Measurements from ENCODE around the gene GLTP.
"Not testable (repeated sequence)": the region's sequence is repeated elsewhere in the genome, so short reads cannot be mapped to it uniquely, and the experiment has no call there.

Gene GLTP

DNA sequence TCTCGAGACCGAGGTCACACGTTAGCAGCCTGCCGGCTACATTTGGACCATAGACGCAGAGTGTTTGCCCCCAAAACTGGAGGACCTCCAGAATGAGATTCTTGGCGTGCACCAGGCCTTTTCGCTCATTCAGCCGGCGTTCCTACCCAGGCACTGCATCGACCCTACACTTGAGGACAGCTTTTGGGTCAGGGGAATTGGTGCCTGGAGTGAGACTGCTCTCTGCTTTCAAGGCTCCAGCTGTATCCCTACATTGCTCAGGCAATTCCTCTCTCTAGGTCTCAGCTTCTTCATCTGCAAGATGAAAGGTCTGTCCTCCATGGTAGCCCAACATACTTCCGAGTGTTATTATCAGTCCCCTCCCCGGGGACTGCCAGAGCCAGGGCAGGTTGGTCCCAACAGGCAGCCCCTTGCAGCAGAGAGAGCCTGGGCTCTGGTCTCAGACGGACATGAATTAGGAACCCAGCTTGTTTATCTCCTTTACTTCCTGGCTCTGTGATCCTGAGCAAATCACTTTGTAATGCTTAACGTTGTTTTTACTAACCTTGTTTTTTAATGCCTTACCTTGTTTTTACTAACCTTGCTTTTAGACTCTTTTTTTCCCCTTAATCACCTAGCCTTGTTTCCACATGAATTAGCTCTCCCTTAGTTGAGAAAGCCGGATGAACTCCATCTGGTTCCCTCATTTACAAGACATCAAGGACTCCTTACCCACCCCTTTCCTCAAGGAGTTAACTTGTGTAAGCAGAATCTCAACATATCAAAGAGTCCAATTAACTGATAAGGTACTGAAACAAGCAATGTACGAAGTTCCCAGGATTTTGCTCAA lies 20.6 kb upstream of the GLTP start:
- DNase-seq: no peak

DNA sequence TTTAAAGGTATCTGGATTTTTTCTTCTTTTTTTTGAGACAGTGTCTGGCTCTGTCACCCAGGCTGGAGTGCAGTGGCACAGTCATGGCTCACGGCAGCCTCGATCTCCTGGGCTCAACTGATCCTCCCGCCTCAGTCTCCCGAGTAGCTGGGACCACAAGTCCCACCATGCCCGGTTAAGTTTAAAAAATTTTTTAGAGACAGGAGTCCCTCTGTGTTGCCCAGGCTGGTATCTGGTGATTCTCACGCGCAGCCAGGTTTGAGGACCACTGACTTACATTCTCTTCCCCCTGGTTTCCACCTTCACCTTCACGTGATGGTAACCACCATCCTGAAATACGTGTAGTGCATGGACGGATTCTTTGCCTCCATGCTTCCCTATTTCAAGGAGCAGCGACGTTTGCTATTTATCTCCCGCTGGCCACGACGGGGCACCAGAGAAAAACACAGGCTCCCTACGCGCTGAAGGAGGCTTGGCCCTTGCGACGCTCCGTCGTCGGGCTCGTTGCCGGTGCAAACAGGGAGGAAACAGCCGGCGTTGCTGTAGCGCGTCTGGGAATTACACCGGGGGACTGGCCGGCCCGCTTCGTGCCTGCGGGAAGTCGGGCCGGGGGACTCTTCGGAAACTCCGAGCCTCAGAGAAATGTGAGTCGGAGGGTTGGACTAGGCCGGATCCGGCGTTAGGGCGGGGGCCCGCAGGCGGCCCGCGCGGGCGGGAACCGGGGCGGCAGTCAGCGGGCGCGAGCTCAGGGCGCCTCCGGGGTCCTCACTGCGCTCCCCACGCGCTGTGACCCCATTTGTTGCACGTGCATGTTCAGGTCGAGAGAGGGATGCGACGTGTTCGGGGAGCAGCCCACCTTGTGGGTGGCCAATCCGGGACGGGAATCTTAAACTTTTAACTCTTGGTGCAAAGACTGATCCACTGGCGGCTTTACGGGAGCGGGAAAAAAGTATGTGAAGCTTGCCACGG lies 19.7 kb upstream of the GLTP start, which contains the start of gene TCHP:
Gene TCHP, plus strand, starts transcription at position 492 of the 969 bp plus-strand sequence. CDS start 2,753 bp downstream, outside the sequence.
- DNase-seq: peak; percentile 77

DNA sequence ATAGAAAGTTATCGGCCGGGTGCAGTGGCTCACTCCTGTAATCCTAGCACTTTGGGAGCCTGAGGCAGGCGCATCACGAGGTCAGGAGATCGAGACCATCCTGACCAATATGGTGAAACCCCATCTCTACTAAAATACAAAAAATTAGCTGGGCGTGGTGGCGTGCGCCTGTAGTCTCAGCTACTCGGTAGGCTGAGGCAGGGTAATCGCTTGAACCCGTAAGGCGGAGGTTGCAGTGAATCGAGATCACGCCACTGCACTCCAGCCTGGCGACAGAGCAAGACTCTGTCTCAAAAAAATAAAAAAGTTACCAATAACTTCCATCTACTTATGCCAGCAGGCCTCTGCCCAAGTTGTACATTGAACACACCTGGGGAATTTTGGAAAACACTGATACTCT lies 19.0 kb upstream of the GLTP start:
- DNase-seq: not testable (repeated sequence)

DNA sequence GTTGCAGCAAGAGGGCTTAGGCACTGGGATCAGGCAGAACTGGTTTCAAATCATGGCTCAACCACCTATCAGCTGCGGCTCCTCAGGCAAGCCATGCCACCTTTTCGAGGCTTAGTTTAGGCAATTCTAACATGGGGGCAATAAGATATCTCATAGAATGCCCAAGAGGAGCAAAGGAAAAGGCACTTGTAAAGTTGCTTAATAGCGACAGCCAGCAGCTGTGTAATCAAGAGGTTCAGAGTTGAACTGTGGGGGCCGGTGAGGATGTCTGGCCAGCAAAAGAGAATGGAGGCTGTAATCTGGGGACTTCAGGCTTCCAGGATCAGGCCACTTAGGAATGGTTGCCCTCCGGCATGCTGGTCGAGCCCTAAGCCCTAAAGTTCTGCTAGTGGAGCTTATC lies 16.7 kb upstream of the GLTP start:
- DNase-seq: no peak

DNA sequence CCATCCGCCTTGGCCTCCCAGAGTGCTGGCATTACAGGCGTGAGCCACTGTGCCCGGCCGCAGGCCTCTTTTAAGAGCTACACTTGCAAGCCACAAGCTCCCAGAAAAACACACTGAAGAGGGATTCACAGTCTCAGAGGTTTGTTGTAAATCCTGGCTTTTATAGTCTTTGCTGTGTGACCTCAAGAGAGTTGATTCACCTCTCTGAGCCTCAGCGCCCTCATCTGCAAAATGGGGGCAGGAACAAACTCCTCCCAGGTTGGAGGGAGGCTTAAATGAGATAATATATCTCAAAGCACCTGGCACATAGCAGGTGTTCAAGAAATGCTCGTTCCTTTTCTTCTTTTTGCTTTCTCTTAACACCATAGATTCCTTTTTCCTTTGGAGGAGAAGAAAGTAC lies 15.8 kb upstream of the GLTP start:
- no peak for DNase-seq

DNA sequence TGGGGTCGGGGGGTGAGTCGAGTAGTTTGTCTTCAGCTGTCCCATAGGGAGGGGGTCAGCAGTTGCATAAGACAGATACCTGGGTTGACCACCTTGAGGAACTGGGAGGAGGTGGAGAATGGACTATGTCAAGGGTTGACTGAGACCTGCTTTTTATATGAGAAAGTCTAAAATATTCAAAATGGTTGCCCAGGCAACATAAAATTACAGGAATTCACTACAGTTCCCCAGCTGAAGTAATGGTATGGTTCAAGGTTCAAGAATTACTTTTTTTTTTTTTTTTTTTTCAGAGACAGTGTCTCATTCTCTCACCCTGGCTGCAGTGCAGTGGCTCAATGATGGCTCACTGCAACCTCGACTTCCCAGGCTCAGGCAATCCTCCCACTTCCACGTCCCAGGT lies 14.6 kb upstream of the GLTP start:
- no peak for DNase-seq

DNA sequence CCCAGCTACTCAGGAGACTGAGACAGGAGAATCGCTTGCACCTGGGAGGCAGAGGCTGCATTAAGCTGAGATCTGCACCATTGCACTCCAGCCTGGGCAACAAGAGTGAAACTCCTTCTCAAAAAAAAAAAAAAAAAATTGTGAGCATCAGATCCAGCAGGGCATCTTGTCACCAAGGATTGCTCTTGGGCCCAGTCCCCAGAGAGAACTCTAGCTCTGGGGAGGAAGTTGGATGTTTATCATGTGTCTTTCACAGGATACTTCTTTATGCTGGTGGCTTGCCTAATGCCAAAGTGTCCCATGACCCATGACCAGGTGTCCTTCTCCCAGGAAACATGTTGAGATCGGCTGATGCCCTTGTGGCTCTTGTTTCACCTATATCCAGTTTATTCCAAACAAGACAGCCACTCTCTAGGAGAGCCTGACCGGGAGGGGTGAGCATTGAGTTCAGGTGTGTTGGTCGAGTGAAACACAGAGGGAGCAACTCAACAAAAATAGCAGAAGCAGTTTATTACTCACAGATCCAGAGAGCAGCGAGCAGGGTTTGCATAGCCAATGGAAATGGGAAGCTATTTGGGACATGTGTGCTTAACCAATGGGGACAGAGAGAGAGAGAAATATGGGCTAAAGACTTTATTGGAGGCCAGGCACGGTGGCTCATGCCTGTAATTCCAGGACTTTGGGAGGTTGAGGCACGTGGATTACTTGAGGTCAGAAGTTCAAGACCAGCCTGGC lies 13.1 kb upstream of the GLTP start:
- DNase-seq: no peak

DNA sequence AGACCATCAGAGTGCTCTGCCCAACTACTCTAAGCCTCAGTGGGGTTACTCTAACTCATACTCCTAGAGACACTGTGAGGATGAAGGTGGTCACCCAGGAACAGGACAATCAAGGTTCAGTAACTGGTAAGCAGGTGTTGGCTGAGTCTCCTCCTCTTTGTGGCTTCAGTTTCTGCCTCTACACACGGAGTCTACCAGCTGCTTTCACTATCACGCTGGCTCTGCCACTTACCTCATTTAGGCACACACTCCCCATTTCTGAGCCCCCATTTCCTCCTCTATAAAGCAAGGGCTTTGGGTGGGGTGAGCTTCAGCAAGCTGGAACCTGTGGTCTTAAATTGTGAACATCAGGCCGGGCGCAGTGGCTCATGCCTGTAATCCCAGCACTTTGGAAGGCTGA lies 12.4 kb upstream of the GLTP start:
- DNase-seq: no peak

DNA sequence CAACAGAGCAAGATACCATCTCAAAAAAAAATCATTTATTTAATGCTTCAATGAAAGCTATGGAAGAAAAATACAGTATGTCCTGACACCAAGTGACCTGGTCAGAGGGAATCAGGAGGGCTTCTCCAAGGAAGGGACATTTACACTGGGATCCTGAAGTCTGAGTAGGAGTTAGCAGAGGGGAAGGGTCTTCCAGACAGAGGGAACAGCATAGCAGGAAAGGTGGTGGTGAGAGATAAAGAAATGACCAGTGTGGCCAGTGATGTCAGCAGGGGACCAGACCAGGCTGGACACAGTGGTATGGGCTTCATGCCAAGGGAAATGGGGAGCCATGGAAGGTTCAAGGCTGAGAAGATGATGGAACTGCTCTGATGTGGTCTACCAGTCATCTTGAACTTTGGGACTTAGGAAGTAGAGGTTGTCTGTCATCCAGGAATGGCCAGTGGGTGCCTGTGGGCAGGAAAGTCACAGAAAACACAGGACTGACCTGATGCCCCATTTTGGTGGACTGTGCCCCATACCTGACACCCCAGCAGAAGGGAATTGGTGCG lies 11.9 kb upstream of the GLTP start:
- DNase-seq: no peak

DNA sequence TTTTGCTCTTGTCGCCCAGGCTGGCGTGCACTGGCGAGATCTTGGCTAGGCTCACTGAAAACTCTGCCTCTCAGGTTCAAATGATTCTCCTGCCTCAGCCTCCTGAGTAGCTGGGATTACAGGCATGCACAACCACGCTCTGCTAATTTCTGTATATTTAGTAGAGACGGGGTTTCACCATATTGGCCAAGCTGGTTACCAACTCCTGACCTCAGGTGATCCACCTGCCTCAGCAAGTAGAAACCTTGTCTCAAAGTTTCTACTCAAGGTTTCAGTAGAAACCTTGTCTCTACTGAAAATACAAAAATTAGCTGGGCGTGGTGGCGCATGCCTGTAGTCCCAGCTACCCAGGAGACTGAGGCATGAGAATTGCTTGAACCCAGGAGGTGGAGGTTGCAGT lies 11.4 kb upstream of the GLTP start:
- not testable (repeated sequence) for DNase-seq

DNA sequence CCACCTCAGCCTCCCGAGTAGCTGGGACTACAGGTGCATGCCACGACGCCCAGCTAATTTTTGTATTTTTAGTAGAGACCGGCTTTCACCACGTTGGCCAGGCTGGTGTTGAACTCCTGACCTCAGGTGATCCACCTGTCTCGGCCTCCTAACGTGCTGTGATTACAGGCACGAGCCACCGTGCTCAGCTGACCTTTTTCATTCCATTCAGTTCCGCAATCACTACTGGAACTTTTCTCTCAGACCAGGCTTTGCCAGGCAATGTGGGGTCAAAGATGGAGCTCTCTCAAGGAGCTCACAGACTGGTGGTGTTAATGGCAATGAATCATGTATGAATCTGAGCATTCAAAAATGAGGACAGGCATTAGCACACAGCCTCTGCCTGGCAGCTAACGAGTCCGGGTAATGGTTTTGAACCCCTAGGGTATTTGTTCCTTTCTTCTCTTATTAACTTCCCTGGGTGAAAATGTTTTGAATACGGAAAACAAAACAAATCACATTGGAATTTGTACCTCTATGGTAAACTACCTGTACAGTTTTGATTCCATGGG lies 10.4 kb upstream of the GLTP start:
- DNase-seq: no peak

DNA sequence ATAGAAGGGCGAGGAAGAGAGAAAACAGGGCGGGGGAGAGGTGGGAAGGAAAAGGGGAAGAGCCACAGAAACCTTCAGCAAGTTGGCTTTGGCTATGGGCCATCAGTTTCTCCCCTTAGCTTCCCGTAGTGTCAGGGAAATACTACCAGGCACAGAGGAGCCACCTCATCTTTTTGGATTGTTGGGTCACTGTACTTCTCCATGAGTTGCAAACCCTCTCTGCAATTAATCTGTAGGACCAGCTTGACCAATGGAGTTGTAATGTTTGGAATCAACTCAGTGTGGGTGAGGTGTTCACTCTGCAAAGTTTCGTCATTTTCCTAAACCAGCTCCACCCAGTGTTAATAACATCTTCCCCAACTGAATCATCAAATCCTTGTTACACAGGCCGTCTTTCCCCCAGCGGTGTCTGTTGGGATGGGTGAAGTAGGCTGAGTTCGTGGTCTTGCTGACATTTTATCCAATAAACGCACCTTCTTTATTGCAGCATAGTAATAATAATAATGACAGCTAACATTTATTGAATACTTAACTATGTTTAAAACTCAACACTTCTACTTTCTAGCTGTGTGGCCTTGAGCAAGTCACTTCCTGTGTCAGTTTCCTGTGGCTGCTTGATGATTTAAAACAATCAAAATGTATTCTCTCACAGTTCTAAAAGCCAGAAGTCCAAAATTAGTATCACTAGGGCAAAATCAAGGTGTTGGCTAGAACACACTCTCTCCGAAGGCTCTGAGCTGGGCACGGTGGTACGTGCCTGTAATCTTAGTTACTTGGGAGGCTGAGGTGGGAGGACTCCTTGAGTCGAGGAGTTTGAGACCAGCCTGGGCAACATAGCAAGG lies 8.1 kb upstream of the GLTP start:
- peak; percentile 25 for DNase-seq

DNA sequence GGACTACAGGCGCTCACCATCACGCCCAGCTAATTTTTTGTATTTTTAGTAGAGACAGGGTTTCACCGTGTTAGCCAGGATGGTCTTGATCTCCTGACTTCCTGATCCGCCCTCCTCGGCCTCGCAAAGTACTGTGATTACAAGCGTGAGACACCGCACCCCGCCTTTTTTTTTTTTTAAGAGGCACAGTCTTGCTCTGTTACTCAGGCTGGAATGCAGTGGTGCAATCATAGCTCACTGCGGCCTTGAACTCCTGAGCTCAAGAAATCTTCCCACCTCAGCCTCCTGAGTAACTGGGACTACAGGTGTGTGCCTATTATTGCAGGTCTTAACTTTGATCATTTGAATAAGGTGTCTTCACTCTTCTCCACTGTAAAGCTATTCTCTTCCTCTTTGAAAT lies 5.3 kb upstream of the GLTP start:
- no peak for DNase-seq

DNA sequence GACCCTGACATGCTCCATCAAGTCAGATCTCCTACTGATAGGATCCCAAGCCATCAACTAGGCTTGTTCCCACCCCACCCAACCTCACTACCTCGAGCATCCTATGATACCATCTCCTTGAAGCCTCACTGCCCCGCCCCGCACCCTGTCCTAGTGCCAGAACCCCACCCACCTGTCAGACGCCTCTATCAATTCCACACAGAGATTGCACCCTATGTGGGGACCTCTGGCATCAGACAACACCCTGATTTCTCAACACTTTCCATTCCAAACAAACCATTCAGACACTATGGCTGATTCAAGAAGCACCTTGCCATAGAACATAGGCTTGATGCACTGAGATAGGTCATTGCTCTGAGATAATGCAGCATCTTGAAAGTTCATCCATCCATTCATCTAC lies 3.1 kb upstream of the GLTP start:
- DNase-seq: no peak

DNA sequence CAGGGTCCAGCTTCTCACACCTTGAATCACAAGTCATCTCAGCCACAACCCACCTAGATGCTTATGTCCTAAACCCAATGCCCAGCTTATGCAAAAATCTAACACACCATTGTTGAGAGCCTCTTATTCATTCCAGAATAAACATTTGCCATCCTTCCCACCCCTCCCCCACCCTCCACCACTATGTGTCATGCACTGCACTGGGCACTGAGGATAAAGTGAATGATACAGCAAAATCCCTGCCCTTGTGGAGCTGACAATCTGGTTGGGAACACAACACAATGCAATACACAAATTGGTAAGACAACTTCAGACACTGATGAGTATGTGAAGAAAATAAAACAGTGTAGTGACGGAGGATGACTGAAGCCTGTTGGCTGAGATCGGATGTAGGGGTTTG lies 1.4 kb upstream of the GLTP start:
- DNase-seq: no peak

DNA sequence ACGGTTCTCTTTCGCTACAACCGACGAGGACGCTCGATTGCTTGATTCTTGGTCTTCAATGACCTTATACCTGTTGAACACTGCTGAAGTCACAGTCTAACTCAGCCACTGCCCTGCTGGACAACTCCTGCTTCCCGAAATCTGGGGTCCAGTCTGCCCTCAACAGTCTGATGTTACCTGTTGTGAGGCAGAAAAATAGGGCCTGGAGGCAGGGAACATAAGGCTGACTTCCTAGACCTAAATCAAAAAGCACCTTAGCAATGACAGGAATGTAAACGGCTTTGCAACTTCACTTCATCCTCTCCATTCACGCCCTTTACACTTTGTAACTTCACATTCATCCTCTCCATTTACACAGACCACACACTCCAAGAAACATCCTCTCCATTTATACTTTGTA lies 597 bp upstream of the GLTP start:
- no peak for DNase-seq

DNA sequence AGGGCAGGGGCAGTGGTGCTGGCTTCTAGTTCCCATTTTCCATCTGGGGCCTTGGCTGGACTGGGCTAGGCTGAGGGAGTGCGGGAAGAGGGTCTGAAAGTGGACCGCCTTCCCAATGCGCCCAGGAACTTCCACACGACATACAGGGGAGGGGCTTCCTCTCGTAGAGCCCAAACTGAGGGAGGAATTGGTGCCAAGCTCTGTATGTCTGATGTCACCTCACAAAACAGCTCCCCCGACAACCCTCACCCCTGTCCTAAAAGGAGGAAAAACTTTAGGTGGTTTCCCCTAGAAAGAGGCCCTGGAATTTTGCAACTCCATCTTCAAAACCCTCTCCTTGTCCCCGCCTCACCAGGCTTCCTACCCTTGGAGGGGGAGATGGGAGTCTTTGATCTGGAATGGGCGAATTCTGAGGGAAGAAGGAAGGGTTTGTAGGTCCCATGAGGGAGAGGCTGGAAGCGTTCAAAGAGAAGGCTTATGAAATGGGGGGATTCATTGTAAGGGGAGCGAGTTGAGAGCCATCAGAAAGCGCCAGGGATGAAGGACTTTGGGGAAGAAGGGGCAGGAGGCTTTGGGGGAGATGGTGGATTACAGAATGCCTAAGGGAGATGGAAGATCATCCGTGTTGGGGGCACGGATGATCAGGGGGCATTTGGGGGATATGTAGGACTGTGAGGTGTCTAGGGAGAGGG lies 844 bp downstream of the GLTP start:
- DNase-seq: no peak

DNA sequence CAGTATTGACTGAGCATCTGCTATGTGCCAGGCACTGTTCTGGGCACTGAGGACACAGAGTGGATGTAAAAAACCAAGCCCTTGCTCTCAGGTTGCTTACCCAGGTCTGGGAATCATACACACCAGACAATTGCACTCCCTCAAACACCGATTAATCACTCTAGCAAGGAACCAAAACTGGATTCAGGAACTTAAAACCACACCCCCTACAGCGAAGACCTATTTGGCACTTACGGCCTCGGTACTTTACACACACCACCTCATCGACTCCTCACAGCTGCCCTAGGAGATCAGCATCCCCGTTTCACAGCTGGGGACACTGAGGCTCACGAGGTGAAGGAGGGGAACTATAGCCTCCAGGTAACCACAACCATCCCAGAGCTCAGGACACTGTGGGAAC lies 1.6 kb downstream of the GLTP start:
- DNase-seq: no peak

DNA sequence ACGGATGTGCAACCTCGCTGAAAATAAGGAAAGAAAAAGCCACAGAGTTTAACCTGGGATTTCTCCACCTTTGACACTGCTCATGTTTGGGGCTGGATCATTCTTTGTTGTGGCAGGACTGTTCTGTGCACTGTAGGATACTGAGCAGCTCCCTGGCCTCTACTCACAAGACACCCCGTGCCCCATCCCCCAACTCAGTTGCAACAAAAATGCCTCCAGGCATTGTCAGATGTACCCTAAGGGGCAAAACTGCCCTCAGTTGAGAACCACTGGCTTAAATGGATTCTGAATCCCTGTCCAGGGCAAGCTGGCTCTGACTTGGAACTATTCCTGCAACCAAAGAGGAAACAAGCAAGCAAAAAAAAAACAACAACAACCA lies 2.1 kb downstream of the GLTP start:
- DNase-seq: no peak

DNA sequence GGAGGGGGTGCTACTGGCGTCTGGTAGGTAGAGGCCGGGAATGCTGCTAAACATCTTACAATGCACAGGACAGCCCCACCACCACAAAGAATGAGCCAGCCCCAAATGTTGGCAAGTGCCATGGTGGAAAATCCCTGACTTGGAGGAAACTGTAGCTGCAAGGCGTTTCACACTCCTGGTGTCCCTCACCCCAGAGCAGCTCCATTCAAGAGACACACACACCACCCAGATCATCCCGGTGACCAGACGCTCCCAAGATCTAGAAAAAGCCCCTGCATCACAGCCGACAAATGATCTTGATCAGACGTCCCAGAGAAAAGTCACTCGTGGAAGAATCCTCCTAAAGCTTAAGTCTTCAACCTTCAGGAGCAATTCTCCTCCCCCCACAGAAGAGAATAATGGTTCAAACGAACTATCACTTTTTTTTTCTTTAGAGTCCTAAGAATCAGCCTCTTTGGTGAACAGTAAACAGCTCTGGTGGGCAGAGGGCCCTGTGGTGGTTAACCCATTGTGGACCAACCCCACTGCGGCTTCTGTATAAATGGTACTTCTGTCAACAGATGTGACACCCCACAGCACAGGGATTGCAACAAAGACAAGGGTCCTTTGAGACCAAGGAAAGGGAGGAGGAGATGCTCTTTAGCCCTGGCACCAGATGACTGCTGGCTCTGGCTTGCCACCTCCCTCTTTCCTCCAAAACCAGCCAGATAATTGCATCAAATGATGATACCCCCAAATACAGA lies 2.7 kb downstream of the GLTP start:
- no peak for DNase-seq

Data from activated T-cell treated with anti-CD3 and anti-CD28 coated beads, Interleukin-2, amount 50 U/mL, for 1 hour (primary cell).